Measurements from ENCODE around the gene ABHD1.

DNA sequence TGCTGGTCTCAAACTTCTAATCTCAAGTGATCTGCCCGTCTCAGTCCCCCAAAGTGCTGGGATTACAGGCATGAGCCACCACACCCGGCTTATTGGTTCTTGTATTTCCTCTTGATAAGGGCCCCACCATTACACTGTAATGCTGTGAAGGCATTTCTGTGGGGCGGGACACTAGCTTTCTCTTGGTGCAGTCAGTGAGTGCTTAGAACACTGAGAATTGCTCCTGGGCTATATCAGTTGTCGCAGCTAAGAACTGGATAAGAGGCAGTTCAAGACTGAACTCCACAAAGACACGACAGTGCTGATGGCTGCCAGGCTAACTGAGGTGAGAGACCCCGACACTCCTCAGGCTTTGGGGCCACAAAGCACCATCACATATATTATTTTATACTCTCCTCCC is 35.0 kb upstream of the ABHD1 start:
- TF ChIP-seq SIN3A (IDR thresholded peaks at IDR 0.05; ENCODE audit: borderline replicate concordance, insufficient read depth, low read depth, low read length) (no peak), TCF7L2 (IDR thresholded peaks at IDR 0.05; ENCODE audit: low read depth, low read length) (no peak)
- TF ChIP-seq, protein P1, sequence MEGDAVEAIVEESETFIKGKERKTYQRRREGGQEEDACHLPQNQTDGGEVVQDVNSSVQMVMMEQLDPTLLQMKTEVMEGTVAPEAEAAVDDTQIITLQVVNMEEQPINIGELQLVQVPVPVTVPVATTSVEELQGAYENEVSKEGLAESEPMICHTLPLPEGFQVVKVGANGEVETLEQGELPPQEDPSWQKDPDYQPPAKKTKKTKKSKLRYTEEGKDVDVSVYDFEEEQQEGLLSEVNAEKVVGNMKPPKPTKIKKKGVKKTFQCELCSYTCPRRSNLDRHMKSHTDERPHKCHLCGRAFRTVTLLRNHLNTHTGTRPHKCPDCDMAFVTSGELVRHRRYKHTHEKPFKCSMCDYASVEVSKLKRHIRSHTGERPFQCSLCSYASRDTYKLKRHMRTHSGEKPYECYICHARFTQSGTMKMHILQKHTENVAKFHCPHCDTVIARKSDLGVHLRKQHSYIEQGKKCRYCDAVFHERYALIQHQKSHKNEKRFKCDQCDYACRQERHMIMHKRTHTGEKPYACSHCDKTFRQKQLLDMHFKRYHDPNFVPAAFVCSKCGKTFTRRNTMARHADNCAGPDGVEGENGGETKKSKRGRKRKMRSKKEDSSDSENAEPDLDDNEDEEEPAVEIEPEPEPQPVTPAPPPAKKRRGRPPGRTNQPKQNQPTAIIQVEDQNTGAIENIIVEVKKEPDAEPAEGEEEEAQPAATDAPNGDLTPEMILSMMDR (IDR thresholded peaks at IDR 0.05), result no peak
- TF ChIP-seq, protein P2, sequence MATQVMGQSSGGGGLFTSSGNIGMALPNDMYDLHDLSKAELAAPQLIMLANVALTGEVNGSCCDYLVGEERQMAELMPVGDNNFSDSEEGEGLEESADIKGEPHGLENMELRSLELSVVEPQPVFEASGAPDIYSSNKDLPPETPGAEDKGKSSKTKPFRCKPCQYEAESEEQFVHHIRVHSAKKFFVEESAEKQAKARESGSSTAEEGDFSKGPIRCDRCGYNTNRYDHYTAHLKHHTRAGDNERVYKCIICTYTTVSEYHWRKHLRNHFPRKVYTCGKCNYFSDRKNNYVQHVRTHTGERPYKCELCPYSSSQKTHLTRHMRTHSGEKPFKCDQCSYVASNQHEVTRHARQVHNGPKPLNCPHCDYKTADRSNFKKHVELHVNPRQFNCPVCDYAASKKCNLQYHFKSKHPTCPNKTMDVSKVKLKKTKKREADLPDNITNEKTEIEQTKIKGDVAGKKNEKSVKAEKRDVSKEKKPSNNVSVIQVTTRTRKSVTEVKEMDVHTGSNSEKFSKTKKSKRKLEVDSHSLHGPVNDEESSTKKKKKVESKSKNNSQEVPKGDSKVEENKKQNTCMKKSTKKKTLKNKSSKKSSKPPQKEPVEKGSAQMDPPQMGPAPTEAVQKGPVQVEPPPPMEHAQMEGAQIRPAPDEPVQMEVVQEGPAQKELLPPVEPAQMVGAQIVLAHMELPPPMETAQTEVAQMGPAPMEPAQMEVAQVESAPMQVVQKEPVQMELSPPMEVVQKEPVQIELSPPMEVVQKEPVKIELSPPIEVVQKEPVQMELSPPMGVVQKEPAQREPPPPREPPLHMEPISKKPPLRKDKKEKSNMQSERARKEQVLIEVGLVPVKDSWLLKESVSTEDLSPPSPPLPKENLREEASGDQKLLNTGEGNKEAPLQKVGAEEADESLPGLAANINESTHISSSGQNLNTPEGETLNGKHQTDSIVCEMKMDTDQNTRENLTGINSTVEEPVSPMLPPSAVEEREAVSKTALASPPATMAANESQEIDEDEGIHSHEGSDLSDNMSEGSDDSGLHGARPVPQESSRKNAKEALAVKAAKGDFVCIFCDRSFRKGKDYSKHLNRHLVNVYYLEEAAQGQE (IDR thresholded peaks at IDR 0.05; ENCODE audit: insufficient read depth in 1 of 2, low read depth in 2 of 2, low read length in 1 of 2), result no peak
